Activated effector memory CD4-positive, alpha-beta T cell treated with anti-CD3 and anti-CD28 coated beads, Interleukin-2, amount 50 U/mL, for 16 hours (primary cell): Measurements from ENCODE around the gene INTS1.
"Not testable (repeated sequence)": the region's sequence is repeated elsewhere in the genome, so short reads cannot be mapped to it uniquely, and the experiment has no call there.

Experiments
- DNase-seq: peaks from one replicate; pipeline ENCODE4 v3.0.0-alpha.2; 2020

INTS1 gene

GRCh38 chr7:1444925-1445322 lies 59.3 kb downstream of the INTS1 start:
- DNase-seq: no peak

- DNase-seq: no peak
Measured at GRCh38 chr7:1444214-1444924, 59.8 kb downstream of the INTS1 start.

GRCh38 chr7:1443587-1444200 lies 60.5 kb downstream of the INTS1 start:
- not testable (repeated sequence) for DNase-seq

- no peak for DNase-seq
Measured at GRCh38 chr7:1442355-1443124, 61.6 kb downstream of the INTS1 start.

- no peak for DNase-seq
Measured at GRCh38 chr7:1441615-1442354, 62.4 kb downstream of the INTS1 start.

- DNase-seq: no peak
Measured at GRCh38 chr7:1440620-1441019, 63.6 kb downstream of the INTS1 start.

- DNase-seq: no peak
Measured at GRCh38 chr7:1439373-1440363, 64.5 kb downstream of the INTS1 start.

GRCh38 chr7:1438821-1439220 lies 65.4 kb downstream of the INTS1 start:
- no peak for DNase-seq

- no peak for DNase-seq
Measured at GRCh38 chr7:1438208-1438607, 66.0 kb downstream of the INTS1 start.

GRCh38 chr7:1437155-1437880 lies 66.9 kb downstream of the INTS1 start:
- DNase-seq: no peak

GRCh38 chr7:1436608-1437007 lies 67.6 kb downstream of the INTS1 start:
- no peak for DNase-seq

- DNase-seq: no peak
Measured at GRCh38 chr7:1434891-1435670, 69.1 kb downstream of the INTS1 start.

GRCh38 chr7:1434165-1434718 lies 69.9 kb downstream of the INTS1 start:
- DNase-seq: no peak

- no peak for DNase-seq
Measured at GRCh38 chr7:1433128-1433920, 70.9 kb downstream of the INTS1 start.

- DNase-seq: peak; percentile 94
Measured at GRCh38 chr7:1432411-1433082, 71.6 kb downstream of the INTS1 start.

- DNase-seq: no peak
Measured at GRCh38 chr7:1431634-1432380, 72.4 kb downstream of the INTS1 start.

- no peak for DNase-seq
Measured at GRCh38 chr7:1431226-1431625, 73.0 kb downstream of the INTS1 start.
